ENCODE data around the gene GET4. TPM values are rescaled to one million over a fixed set of nuclear protein-coding genes. Genes with fewer than 3 reads are reported as not detected.

Gene GET4
- polyA plus RNA-seq, 1 donor (not counting 4 experiments of a cell fraction or from before 2014, with no cell fraction given) = 21.1 TPM

- no peaks in the 10 kb centered on the region for H3K36me3 ChIP-seq (ENCODE audit: control insufficient read depth in 2 of 2, extremely low read depth in 1 of 2, insufficient read depth in 2 of 2, low read length in 2 of 2)
- no peaks in the 10 kb centered on the region for H3K79me2 ChIP-seq (ENCODE audit: control insufficient read depth, insufficient read depth, low read length)
- H3K9me3 ChIP-seq (ENCODE audit: control insufficient read depth, low read depth, low read length) = no peaks in the 10 kb centered on the region
- H4K20me1 ChIP-seq (ENCODE audit: control insufficient read depth, extremely low read depth, insufficient read depth, low read length) = no peaks in the 10 kb centered on the region
- no peak overlapping the region for H2AFZ ChIP-seq (ENCODE audit: control insufficient read depth, low read length)
- no peak overlapping the region for H3K4me3 ChIP-seq (ENCODE audit: control insufficient read depth in 2 of 3, extremely low read depth in 1 of 3, insufficient read depth in 2 of 3, low read depth in 1 of 3, low read length in 3 of 3)
- no peak overlapping the region for H3K27ac ChIP-seq (ENCODE audit: control insufficient read depth, insufficient read depth, low read length)
- no peak overlapping the region for H3K9ac ChIP-seq (ENCODE audit: control insufficient read depth, extremely low read depth, insufficient read depth, low read length)
- DNase-seq (ENCODE audit: low read depth, low spot score) = no peak
- H3K9me1 ChIP-seq (ENCODE audit: control insufficient read depth, extremely low read depth, insufficient read depth, low read length) = no peaks in the 10 kb centered on the region
- no peak for FAIRE-seq
- H3K27me3 ChIP-seq (ENCODE audit: control insufficient read depth, extremely low read depth, insufficient read depth, low read length) = no peaks in the 10 kb centered on the region
- TF ChIP-seq EZH2 (IDR thresholded peaks at IDR 0.05; ENCODE audit: low read length) (no peak), CTCF (optimal IDR thresholded peaks at IDR 0.05 in 1 of 3, IDR thresholded peaks at IDR 0.05 in 1 of 3, conservative IDR thresholded peaks at IDR 0.05 in 1 of 3; ENCODE audit: extremely low read depth in 1 of 3, insufficient read depth in 2 of 3, low read length in 3 of 3) (no peak)
- H3K4me1 ChIP-seq (ENCODE audit: control insufficient read depth, extremely low read depth, insufficient read depth, low read length) = peaks cover 9% of the 10 kb centered on the region
- dilution Hi-C loops (cut with MboI; ENCODE audit: extremely low pct_ligation_motif_present, low sequenced_read_pairs) = no loop called here
- no peak overlapping the region for H3K4me2 ChIP-seq (ENCODE audit: control insufficient read depth, extremely low read depth, insufficient read depth, low read depth, low read length)
Observed at GRCh38 chr7:926061-927030, 50.0 kb downstream of the GET4 start.

- Histone ChIP-seq H3K27ac (ENCODE audit: control insufficient read depth, insufficient read depth, low read length) (no peak overlapping the region), H3K27me3 (ENCODE audit: control insufficient read depth, extremely low read depth, insufficient read depth, low read length) (no peaks in the 10 kb centered on the region), H3K79me2 (ENCODE audit: control insufficient read depth, insufficient read depth, low read length) (no peaks in the 10 kb centered on the region), H3K4me1 (ENCODE audit: control insufficient read depth, extremely low read depth, insufficient read depth, low read length) (peaks cover 9% of the 10 kb centered on the region), H2AFZ (ENCODE audit: control insufficient read depth, low read length) (no peak overlapping the region), H3K9ac (ENCODE audit: control insufficient read depth, extremely low read depth, insufficient read depth, low read length) (no peak overlapping the region), H3K4me2 (ENCODE audit: control insufficient read depth, extremely low read depth, insufficient read depth, low read depth, low read length) (no peak overlapping the region), H3K36me3 (ENCODE audit: control insufficient read depth in 2 of 2, extremely low read depth in 1 of 2, insufficient read depth in 2 of 2, low read length in 2 of 2) (no peaks in the 10 kb centered on the region), H3K4me3 (ENCODE audit: control insufficient read depth in 2 of 3, extremely low read depth in 1 of 3, insufficient read depth in 2 of 3, low read depth in 1 of 3, low read length in 3 of 3) (no peak overlapping the region), H4K20me1 (ENCODE audit: control insufficient read depth, extremely low read depth, insufficient read depth, low read length) (no peaks in the 10 kb centered on the region), H3K9me3 (ENCODE audit: control insufficient read depth, low read depth, low read length) (no peaks in the 10 kb centered on the region), H3K9me1 (ENCODE audit: control insufficient read depth, extremely low read depth, insufficient read depth, low read length) (no peaks in the 10 kb centered on the region)
- DNase-seq (ENCODE audit: low read depth, low spot score) (no peak), FAIRE-seq (no peak)
- dilution Hi-C loops (cut with MboI; ENCODE audit: extremely low pct_ligation_motif_present, low sequenced_read_pairs) = no loop called here
- no peak for TF ChIP-seq EZH2 (IDR thresholded peaks at IDR 0.05; ENCODE audit: low read length)
- no peak for TF ChIP-seq CTCF (optimal IDR thresholded peaks at IDR 0.05 in 1 of 3, IDR thresholded peaks at IDR 0.05 in 1 of 3, conservative IDR thresholded peaks at IDR 0.05 in 1 of 3; ENCODE audit: extremely low read depth in 1 of 3, insufficient read depth in 2 of 3, low read length in 3 of 3)
Observed at GRCh38 chr7:927031-927671, 50.8 kb downstream of the GET4 start.
